OCI-LY3 (cell line): ENCODE data around the gene FAIM.
"Not testable (repeated sequence)": the region's sequence is repeated elsewhere in the genome, so short reads cannot be mapped to it uniquely, and the experiment has no call there.

ENCODE experiments used
- H2AFZ ChIP-seq: fragments of 200-600, 300-600 bp; shearing (Covaris generic); 2 replicates; pipeline ENCODE4 v1.6.0; 2014; ENCODE audit warnings: antibody characterized with exemption, low read depth, low read length
- H3K27ac ChIP-seq: fragments of 200-600, 300-600 bp; sonication (generic); 2 replicates; pipeline ENCODE4 v1.5.1; 2014; ENCODE audit warnings: mild to moderate bottlenecking, low read length, moderate library complexity, mixed read lengths
- H3K27me3 ChIP-seq: fragments of 200-600, 300-600 bp; sonication (generic); 2 replicates; pipeline ENCODE4 v1.6.1; 2014; ENCODE audit warnings: low read depth, low read length, mixed read lengths
- H3K36me3 ChIP-seq: fragments of 200-600, 300-600 bp; sonication (generic); replicated peaks from 2 replicates; pipeline ENCODE3; 2014; ENCODE audit warnings: low read depth, low read length, mixed read lengths
- H3K4me1 ChIP-seq: fragments of 300-600, 200-600 bp; sonication (generic); 2 replicates; pipeline ENCODE4 v1.6.1; 2014; ENCODE audit warnings: low read length, mixed read lengths
- H3K4me2 ChIP-seq: fragments of 200-600, 300-600 bp; sonication (generic); 2 replicates; pipeline ENCODE4 v1.6.1; 2014; ENCODE audit warnings: low read length, mixed read lengths
- H3K4me3 ChIP-seq: fragments of 300-600, 200-600 bp; sonication (generic); 2 replicates; pipeline ENCODE4 v1.5.1; 2014; ENCODE audit warnings: antibody characterized with exemption, mild to moderate bottlenecking, low read length, moderate library complexity
- H3K79me2 ChIP-seq: fragments of 300-600, 200-600 bp; shearing (Covaris generic); 2 replicates; pipeline ENCODE4 v1.6.1; 2014; ENCODE audit warnings: mild to moderate bottlenecking, low read length, mixed read lengths
- H3K9ac ChIP-seq: fragments of 300-600, 200-600 bp; shearing (Covaris generic); 2 replicates; pipeline ENCODE4 v1.6.0; 2014; ENCODE audit warnings: mild to moderate bottlenecking, low read length, moderate library complexity
- H3K9me3 ChIP-seq: fragments of 200-600, 300-600 bp; shearing (Covaris generic); 2 replicates; pipeline ENCODE4 v1.6.1; 2014; ENCODE audit warnings: low read length, mixed read lengths; ENCODE audit not compliant: insufficient read depth
- H4K20me1 ChIP-seq: fragments of 200-600, 300-600 bp; sonication (generic); 2 replicates; pipeline ENCODE4 v1.6.1; 2016; ENCODE audit warnings: low read length, mixed read lengths; ENCODE audit not compliant: insufficient read depth
- CTCF ChIP-seq: fragments of 200-600, 300-600 bp; sonication (generic); IDR thresholded peaks from 2 replicates; pipeline ENCODE4 v1.5.1; 2014; ENCODE audit warnings: antibody characterized with exemption, low read length, low read depth
- EZH2phosphoT487 ChIP-seq: fragments of 200-600 bp; shearing (Covaris generic); IDR thresholded peaks from 2 replicates; pipeline ENCODE4 v1.6.1; 2018; ENCODE audit warnings: antibody characterized with exemption, mixed run types, low read depth

FAIM gene

GRCh38 chr3:138673641-138674530, 65.3 kb downstream of the FAIM start:
- Histone ChIP-seq H3K79me2 (no peaks in the 10 kb centered on the region), H3K9me3 (0 out of 2 replicates have a peak, but pooled peaks cover 3% of the 10 kb centered on the region), H3K36me3 (peaks cover 28% of the 10 kb centered on the region), H2AFZ (no peak overlapping the region), H3K27ac (no peak overlapping the region), H4K20me1 (no peaks in the 10 kb centered on the region), H3K4me1 (no peaks in the 10 kb centered on the region), H3K4me2 (no peak overlapping the region), H3K9ac (no peak overlapping the region), H3K4me3 (no peak overlapping the region), H3K27me3 (no peaks in the 10 kb centered on the region)
- TF ChIP-seq EZH2phosphoT487 (no peak), CTCF (no peak)

DNA sequence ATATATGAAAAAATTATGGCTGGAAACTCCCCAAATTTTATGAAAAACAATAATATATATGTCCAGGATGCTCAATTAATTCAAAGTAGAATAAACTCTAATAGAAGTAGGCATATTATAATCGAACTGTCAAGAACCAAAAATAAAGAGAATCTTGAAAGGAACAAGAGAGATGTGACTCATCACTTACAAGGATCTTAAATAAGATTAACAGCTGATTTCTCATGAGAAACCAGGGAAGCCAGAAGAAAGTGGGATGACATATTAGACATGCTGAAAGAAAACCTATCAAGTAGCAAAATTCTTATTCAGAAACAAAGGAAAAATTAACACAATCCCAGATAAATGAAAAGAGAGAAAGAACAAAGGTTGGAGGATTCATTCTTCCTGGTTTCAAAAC, 66.8 kb downstream of the FAIM start:
- no peaks in the 10 kb centered on the region for H4K20me1 ChIP-seq
- H3K27me3 ChIP-seq, result no peaks in the 10 kb centered on the region
- no peaks in the 10 kb centered on the region for H3K79me2 ChIP-seq
- no peak overlapping the region for H3K27ac ChIP-seq
- H3K9me3 ChIP-seq, result 0 out of 2 replicates have a peak, but pooled peaks cover 3% of the 10 kb centered on the region
- H3K36me3 ChIP-seq, result peaks cover 28% of the 10 kb centered on the region
- no peak overlapping the region for H3K4me2 ChIP-seq
- H2AFZ ChIP-seq, result no peak overlapping the region
- no peak overlapping the region for H3K4me3 ChIP-seq
- H3K9ac ChIP-seq, result no peak overlapping the region
- no peaks in the 10 kb centered on the region for H3K4me1 ChIP-seq
- TF ChIP-seq EZH2phosphoT487 (no peak), CTCF (no peak)

DNA sequence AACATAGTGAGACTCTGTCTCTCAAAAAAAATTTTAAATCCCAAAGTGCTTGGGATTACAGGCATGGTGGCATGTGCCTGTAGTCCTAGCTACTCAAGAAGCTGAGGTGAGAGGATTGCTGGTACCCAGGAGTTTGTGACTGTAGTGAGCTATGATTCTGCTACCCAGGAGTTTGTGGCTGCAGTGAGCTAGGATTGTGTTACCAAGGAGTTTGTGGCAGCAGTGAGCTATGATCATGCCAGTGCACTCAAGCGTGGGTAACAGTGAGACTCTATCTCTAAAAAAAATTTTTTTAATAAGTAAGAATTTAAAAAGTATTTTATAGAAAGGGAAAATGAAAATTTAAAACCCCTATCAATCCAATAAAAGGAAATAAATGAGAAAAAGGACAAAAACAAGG, 69.5 kb downstream of the FAIM start:
- Histone ChIP-seq H3K27ac (no peak overlapping the region), H3K9ac (no peak overlapping the region), H4K20me1 (no peaks in the 10 kb centered on the region), H3K4me3 (no peak overlapping the region), H3K4me1 (no peaks in the 10 kb centered on the region), H2AFZ (no peak overlapping the region), H3K27me3 (no peaks in the 10 kb centered on the region), H3K4me2 (no peak overlapping the region), H3K36me3 (peaks cover 28% of the 10 kb centered on the region), H3K79me2 (no peaks in the 10 kb centered on the region), H3K9me3 (0 out of 2 replicates have a peak, but pooled peaks cover 3% of the 10 kb centered on the region)
- TF ChIP-seq EZH2phosphoT487 (no peak), CTCF (no peak)

GRCh38 chr3:138678874-138679392, 70.4 kb downstream of the FAIM start:
- Histone ChIP-seq H4K20me1 (no peaks in the 10 kb centered on the region), H3K27me3 (no peaks in the 10 kb centered on the region), H3K9me3 (0 out of 2 replicates have a peak, but pooled peaks cover 3% of the 10 kb centered on the region), H3K4me1 (no peaks in the 10 kb centered on the region), H3K9ac (no peak overlapping the region), H3K27ac (no peak overlapping the region), H3K79me2 (no peaks in the 10 kb centered on the region), H2AFZ (no peak overlapping the region), H3K4me2 (no peak overlapping the region), H3K36me3 (peaks cover 28% of the 10 kb centered on the region), H3K4me3 (no peak overlapping the region)
- TF ChIP-seq EZH2phosphoT487 (no peak), CTCF (no peak)

- H3K9me3 ChIP-seq, H3K9ac ChIP-seq, H3K4me3 ChIP-seq, H4K20me1 ChIP-seq, H3K4me2 ChIP-seq, H3K79me2 ChIP-seq, H3K27ac ChIP-seq, H3K27me3 ChIP-seq, H2AFZ ChIP-seq, H3K36me3 ChIP-seq, H3K4me1 ChIP-seq: not testable (repeated sequence)
These were observed 72.4 kb downstream of the FAIM start for GRCh38 chr3:138680974-138681373.
